Activated T-helper 17 cell treated with anti-CD3 and anti-CD28 coated beads, Interleukin-2, amount 50 U/mL, for 72 hours (primary cell): ENCODE results near the gene TRIOBP. TPM values are rescaled to one million over a fixed set of nuclear protein-coding genes. Genes with fewer than 3 reads are reported as not detected.

Experiments used
- total RNA-seq, 2 donors: library from RNA; stranded (reverse); gene quantifications; one replicate each; pipeline ENCODE4 v1.2.3, GENCODE V29; 2022

TRIOBP gene
- total RNA-seq, 2 donors from 2014 or later, result 28.2 to 36.9 TPM

Other genes starting within 250 kb of the TRIOBP start
- gene MFNG, start 210.7 kb upstream of the TRIOBP start, total RNA-seq, result 100 to 1,000 TPM; 170 to 245 TPM
- gene CARD10, start 177.6 kb upstream of the TRIOBP start, total RNA-seq, result under 1 TPM in 1 of 2 donors, not detected in 1; 0.09 TPM
- gene CDC42EP1, start 136.6 kb upstream of the TRIOBP start, total RNA-seq, result 1 to 10 TPM; 1.0 to 2.3 TPM
- not detected for gene LGALS2, start 117.0 kb upstream of the TRIOBP start, total RNA-seq
- 10 to 100 TPM; 69.3 to 79.8 TPM for gene GGA1, start 88.2 kb upstream of the TRIOBP start, total RNA-seq
- gene SH3BP1, start 57.4 kb upstream of the TRIOBP start, total RNA-seq, result 100 to 1,000 TPM; 118 to 132 TPM
- 10 to 100 TPM; 38.0 to 43.2 TPM for gene PDXP, start 38.3 kb upstream of the TRIOBP start, total RNA-seq
- gene LGALS1, start 21.4 kb upstream of the TRIOBP start, total RNA-seq, result 1,000 to 10,000 TPM; 1,410 to 2,076 TPM
- gene NOL12, start 10.7 kb upstream of the TRIOBP start, total RNA-seq, result 10 to 100 TPM; 22.1 to 46.1 TPM
- 1 to 10 TPM; 4.2 to 5.1 TPM for gene GCAT, start 110.9 kb downstream of the TRIOBP start, total RNA-seq
- not detected for gene GALR3, start 126.3 kb downstream of the TRIOBP start, total RNA-seq
- gene ANKRD54, start 147.3 kb downstream of the TRIOBP start, total RNA-seq, result 10 to 100 TPM; 13.0 to 25.2 TPM
- gene EIF3L, start 152.4 kb downstream of the TRIOBP start, total RNA-seq, result 100 to 1,000 TPM; 553 to 834 TPM
- 10 to 100 TPM; 10.3 to 15.9 TPM for gene MICALL1, start 209.2 kb downstream of the TRIOBP start, total RNA-seq